A673 (cell line): Measurements from ENCODE around the gene PAPOLA.

Experiments used
- CTCF ChIP-seq: fragments of 300-800, 200-600 bp; sonication (generic); conservative IDR thresholded peaks from 2 replicates; pipeline ENCODE4 v1.5.1; 2017; ENCODE audit warnings: low read depth, mild to moderate bottlenecking, antibody characterized with exemption, low read length, moderate library complexity, mixed read lengths
- EZH2 ChIP-seq: fragments of 200-600 bp; sonication (generic); IDR thresholded peaks from 2 replicates; pipeline ENCODE4 v1.6.1; 2017; ENCODE audit warnings: borderline replicate concordance, low read depth, mild to moderate bottlenecking, mixed read lengths, antibody characterized with exemption, low read length; ENCODE audit not compliant: poor library complexity, severe bottlenecking

- TF ChIP-seq CTCF = no peak
- TF ChIP-seq EZH2 = no peak
Observed at GRCh38 chr14:96509457-96510090, 7.4 kb downstream of the PAPOLA start.
